ENCODE measurements around the gene PITPNM3.

PITPNM3 gene

DNA sequence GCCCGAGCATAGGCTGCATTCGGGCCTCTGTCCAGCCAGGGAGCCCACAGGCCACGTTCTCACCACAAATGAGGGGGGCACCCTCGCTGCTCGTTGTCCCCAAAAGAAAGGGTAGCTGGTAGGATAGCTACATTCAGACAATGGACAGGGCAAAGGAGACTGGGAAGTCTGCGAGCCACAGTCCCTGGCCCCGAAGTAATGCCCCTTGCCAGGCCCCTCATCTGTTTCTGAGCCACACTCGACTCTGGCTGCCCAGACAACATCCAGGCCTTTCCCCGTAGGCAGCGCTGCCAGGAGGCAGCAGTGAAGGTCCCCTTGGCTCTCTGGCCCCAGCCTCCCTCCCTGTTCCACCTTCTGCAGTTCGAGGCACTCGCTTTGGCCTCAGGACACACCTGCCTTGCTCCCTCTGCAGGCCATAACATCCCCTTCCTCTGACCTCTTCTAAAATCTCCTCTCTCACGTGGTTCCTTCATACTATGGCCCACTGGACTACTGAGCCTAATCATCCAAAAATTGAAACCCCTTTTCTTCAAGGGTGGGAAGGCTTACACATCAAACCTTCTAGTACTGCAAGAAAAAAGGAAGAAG is 133.6 kb downstream of the PITPNM3 start:
- FAIRE-seq: no peak
- no peak for DNase-seq (ENCODE audit: insufficient read length)
- TF ChIP-seq TAF1 (IDR thresholded peaks at IDR 0.05; ENCODE audit: borderline replicate concordance, low read depth, low read length) (no peak), POLR2A (IDR thresholded peaks at IDR 0.05; ENCODE audit: low read depth, low read length) (no peak), POLR2AphosphoS5 (IDR thresholded peaks at IDR 0.05; ENCODE audit: low read depth, low read length) (no peak)

DNA sequence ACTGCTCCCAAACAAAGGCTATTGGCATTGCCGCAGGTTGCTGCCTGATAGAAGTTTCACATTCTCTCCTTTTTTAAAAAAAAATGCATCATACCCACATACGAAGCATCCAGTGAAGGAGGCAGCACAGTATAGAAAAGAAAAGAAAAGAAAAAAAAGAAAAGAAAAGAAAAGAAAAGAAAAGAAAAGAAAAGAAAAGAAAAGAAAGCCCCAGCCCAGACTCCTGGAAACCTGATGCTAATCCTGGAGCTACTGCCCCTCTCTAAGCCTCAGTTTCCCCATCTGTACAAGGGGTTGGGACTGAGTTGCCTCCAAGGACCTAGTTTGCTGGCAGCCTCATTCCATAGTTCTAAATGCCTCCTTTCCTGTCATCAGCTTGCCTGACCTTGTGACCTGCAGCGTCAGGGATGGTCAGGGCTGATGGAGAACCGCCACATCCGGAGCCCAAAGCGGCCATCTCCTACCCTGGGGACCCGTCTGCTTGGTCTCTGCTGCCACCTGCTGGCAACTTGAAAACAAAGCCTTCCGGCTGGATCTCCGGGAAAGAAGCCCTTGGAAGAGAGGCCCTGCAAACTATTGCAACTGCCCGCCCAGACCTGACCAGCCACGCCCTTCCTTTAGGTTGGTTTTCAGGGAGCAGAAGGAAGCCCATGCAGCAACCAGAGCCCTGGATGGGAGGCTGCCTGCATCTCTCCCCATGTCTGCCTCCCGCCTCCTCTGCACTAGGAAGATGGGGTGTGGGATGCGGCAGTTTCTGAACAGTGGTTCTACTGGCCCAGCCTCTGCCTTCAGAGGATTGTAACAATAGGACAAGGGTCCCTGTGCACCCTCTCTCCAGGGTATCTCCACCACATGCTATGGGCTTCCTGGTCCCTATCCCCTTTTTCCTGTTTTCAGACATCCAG is 134.4 kb downstream of the PITPNM3 start:
- TF ChIP-seq TAF1 (IDR thresholded peaks at IDR 0.05; ENCODE audit: borderline replicate concordance, low read depth, low read length) (no peak), POLR2AphosphoS5 (IDR thresholded peaks at IDR 0.05; ENCODE audit: low read depth, low read length) (no peak), POLR2A (IDR thresholded peaks at IDR 0.05; ENCODE audit: low read depth, low read length) (no peak)
- FAIRE-seq (peak; percentile 94), DNase-seq (ENCODE audit: insufficient read length) (peak; percentile 78)

DNA sequence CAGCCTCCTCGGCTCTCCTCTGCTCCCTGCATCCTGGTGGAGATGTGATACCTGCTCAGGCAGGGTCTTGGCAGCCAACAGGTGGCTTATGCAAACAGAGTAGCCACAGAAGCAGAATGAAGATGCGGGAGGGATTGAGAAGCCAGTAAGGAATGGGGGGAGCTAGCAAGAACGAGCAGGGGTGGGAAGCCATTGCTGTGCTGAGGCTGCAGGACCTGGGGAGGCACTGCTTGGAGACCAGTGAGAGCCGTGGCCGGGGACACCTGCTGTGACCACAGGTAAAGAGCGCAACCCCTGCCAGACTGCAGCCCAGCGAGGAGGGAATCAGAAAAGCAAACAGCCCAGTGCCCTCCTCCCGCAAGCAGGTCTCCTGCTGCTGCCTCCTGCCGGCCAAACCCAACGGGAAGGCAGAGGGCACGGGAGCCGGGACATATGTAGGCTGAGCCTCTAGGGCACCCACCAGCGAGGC is 136.1 kb downstream of the PITPNM3 start:
- no peak for FAIRE-seq
- TF ChIP-seq POLR2A (IDR thresholded peaks at IDR 0.05; ENCODE audit: low read depth, low read length) (no peak), TAF1 (IDR thresholded peaks at IDR 0.05; ENCODE audit: borderline replicate concordance, low read depth, low read length) (no peak), POLR2AphosphoS5 (IDR thresholded peaks at IDR 0.05; ENCODE audit: low read depth, low read length) (no peak)
- DNase-seq (ENCODE audit: insufficient read length): no peak

DNA sequence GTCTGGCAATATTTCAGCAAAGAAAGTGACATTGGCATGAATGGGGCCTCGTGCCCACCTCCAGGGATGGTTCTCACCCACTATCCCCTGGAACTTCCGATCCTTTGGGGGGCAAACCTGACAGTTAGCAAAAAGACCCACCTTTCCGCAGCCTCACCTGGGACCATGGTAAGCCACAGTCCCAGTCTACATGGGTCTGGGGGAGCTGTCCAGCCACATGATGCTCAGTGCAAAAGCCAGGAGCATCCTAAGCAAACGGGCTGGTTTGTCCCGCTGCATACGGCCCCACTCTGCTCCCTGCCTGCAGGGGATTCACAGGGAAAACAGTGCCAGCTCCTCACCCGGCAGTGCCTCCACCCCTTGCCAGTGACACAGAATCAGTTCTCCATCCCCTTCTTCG is 140.7 kb downstream of the PITPNM3 start:
- no peak for DNase-seq (ENCODE audit: insufficient read length)
- no peak for TF ChIP-seq TAF1 (IDR thresholded peaks at IDR 0.05; ENCODE audit: borderline replicate concordance, low read depth, low read length)
- FAIRE-seq: no peak

DNA sequence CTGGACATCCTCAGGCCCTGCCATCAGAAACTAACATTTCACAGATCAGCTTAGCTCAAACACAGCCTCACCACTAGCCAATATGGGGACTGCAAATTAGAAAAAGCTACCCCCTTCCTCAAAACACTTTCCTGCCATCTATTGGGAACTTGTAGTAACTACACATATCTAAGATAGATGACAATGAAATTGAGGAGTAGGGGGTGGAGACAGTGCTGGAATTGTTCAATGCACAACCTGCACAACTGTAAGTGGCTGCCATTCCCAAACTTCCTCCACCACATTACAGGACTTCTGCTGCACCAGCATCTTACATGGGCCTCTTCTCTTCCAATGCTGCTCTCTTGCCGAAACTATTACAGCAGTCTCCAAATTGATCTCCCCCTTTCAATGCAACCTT is 143.3 kb downstream of the PITPNM3 start:
- peak; percentile 80 for FAIRE-seq
- no peak for DNase-seq (ENCODE audit: insufficient read length)

DNA sequence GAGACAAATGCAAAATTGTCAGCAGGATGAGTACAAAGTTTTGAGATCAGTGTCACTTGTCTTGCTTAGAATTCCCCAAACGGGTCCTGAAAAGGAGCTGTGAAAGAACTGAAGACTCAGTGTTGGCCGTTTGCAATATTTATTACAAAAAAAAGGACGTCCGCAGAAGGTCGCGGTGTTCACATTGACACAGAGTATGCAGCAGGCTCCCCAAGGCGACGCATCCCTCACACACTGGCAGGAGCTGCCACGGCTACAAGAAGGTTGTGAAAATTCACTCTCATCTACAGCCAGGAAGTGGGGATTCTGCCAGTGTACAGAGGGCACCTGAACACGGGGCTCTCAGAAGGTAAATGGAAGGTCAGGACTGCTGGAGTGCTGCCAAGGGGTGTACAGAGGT is 147.6 kb downstream of the PITPNM3 start:
- FAIRE-seq: no peak
- TF ChIP-seq POLR2A (IDR thresholded peaks at IDR 0.05; ENCODE audit: low read depth, low read length) (no peak), POLR2AphosphoS5 (IDR thresholded peaks at IDR 0.05; ENCODE audit: low read depth, low read length) (no peak), TAF1 (IDR thresholded peaks at IDR 0.05; ENCODE audit: borderline replicate concordance, low read depth, low read length) (no peak)

More for the DNA sequence above, 143.3 kb downstream of the PITPNM3 start:
- TF ChIP-seq POLR2AphosphoS5 (IDR thresholded peaks at IDR 0.05; ENCODE audit: low read depth, low read length) (no peak), TAF1 (IDR thresholded peaks at IDR 0.05; ENCODE audit: borderline replicate concordance, low read depth, low read length) (no peak), POLR2A (IDR thresholded peaks at IDR 0.05; ENCODE audit: low read depth, low read length) (no peak)

DNA sequence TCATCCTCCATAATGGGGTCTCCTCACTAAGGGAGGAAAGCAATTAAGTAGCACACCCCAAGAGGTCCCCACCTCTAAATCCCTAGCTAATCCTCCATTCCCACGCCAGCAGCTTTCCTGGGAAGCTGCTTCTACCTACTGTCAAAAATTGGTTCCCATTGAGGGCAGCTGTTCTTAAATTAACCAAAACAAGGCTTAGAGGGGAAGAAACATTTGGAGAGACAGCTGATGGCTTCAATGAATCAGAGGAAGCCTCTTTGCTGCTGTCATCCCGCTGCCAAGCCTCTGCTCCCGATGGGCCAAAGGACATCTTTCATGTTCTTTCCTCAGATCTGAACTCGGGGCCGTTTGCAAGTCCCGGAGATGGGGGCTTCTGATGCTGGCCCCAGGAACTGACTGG is 148.1 kb downstream of the PITPNM3 start:
- DNase-seq (ENCODE audit: insufficient read length) (no peak), FAIRE-seq (no peak)
- TF ChIP-seq POLR2A (IDR thresholded peaks at IDR 0.05; ENCODE audit: low read depth, low read length) (no peak), TAF1 (IDR thresholded peaks at IDR 0.05; ENCODE audit: borderline replicate concordance, low read depth, low read length) (no peak), POLR2AphosphoS5 (IDR thresholded peaks at IDR 0.05; ENCODE audit: low read depth, low read length) (no peak)

More for the DNA sequence above, 147.6 kb downstream of the PITPNM3 start:
- no peak for DNase-seq (ENCODE audit: insufficient read length)

DNA sequence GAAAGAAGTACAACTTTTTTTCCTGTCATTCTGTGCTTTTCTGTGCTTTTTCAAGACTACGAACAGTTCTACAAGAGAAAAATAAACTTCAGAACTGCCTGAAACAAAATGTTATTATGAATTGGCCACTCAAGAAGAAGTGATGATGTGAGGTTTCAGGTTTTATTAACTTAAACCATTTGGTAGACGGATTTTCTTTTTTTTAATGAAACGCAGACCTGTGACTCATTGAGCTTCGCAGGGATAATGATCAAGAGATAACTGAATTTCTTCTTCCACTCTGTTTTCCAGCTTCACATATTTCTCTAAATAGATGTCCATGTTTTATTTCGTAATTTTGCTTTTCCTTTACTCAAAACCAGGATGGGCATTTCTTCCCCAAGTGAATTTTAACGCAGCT is 154.1 kb downstream of the PITPNM3 start:
- no peak for DNase-seq (ENCODE audit: insufficient read length)
- TF ChIP-seq POLR2AphosphoS5 (IDR thresholded peaks at IDR 0.05; ENCODE audit: low read depth, low read length): no peak
- FAIRE-seq: no peak

Measured in GM12892 (cell line).